Measurements from ENCODE around the gene COA7. TPM values are rescaled to one million over a fixed set of nuclear protein-coding genes. Genes with fewer than 3 reads are reported as not detected.
A peak's percentile ranks its signal among the peaks of the same experiment; 100 is the strongest.
"Not testable (repeated sequence)": the region's sequence is repeated elsewhere in the genome, so short reads cannot be mapped to it uniquely, and the experiment has no call there.

The COA7 gene
- polyA plus RNA-seq, 3 donors: 4.8 to 8.5 (median 6.2) TPM

DNA sequence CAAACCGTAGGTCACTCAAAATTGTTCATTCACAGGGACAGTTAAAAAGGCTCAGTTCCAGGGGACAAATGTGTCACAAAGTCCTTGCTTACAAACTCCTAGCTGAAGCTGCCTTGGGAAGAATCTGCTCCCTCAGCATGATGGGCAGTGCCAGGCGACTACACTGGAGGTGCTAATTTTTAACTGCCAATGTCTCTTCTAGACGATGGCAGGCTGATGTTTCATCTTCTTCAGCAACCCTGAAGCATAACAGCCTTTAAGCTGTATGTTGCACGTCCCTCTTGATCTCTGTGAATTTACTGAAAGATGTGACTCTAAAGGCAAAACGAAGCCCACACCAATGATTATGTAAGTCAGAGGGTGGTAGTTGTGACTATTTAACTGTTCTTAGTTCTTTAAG is 11.3 kb downstream of the COA7 start:
- H3K36me3 Mint-ChIP-seq: peaks cover 35 to 49% of the 10 kb centered on the region in 2 donors
- Histone ChIP-seq H3K36me3 (replicated peaks in 1 of 2; ENCODE audit: control insufficient read depth in 1 of 2, insufficient read depth in 2 of 2, low read length in 2 of 2) (peaks cover 26 to 39% of the 10 kb centered on the region in 2 donors), H3K4me1 (ENCODE audit: control insufficient read depth in 1 of 2, insufficient read depth in 2 of 2, low read length in 2 of 2) (no peaks in the 10 kb centered on the region), H3K27me3 (ENCODE audit: control insufficient read depth in 2 of 2, insufficient read depth in 2 of 2, low read length in 2 of 2) (no peaks in the 10 kb centered on the region), H3K4me3 (replicated peaks in 1 of 3; ENCODE audit: low read depth in 2 of 3, low read length in 3 of 3) (no peak overlapping the region), H4K20me1 (ENCODE audit: insufficient read depth, low read length) (no peaks in the 10 kb centered on the region), H3K9me3 (replicated peaks in 1 of 2; ENCODE audit: control insufficient read depth in 1 of 2, insufficient read depth in 1 of 2, low read length in 2 of 2) (no peaks in the 10 kb centered on the region), H2AFZ (ENCODE audit: insufficient read depth, low read depth, low read length, poor library complexity, severe bottlenecking) (no peak overlapping the region), H3K27ac (ENCODE audit: low read depth in 1 of 2, low read length in 2 of 2) (no peak overlapping the region), H3K79me2 (ENCODE audit: insufficient read depth, low read length) (peaks cover 3% of the 10 kb centered on the region), H3K4me2 (replicated peaks; ENCODE audit: extremely low read depth, low read length, poor library complexity, severe bottlenecking) (no peak overlapping the region), H3K9ac (ENCODE audit: insufficient read depth, low read length, poor library complexity, severe bottlenecking) (no peak overlapping the region)
- H3K27ac Mint-ChIP-seq: peak overlapping the region in 1 of 7 donors; percentile 44
- intact Hi-C loops (cut with micrococcal nuclease): loop anchor here in 1 of 2 donors (10.0 kb wide), 1 partner anchor 132 kb away; the partner anchor contains the start of gene TUT4
- peaks cover 0 to 4% (median 3%) of the 10 kb centered on the region in 7 donors for H3K9me3 Mint-ChIP-seq
- 89% methylated on average over 4 of the region's 5 CpGs for WGBS (ENCODE audit: insufficient coverage)
- H3K27me3 Mint-ChIP-seq (ENCODE audit: low read depth in 3 of 3): no peaks in the 10 kb centered on the region
- H3K4me3 Mint-ChIP-seq: no peak overlapping the region
- no peak for DNase-seq
- H3K4me1 Mint-ChIP-seq: peaks cover 3% of the 10 kb centered on the region
- TF ChIP-seq, protein P1, sequence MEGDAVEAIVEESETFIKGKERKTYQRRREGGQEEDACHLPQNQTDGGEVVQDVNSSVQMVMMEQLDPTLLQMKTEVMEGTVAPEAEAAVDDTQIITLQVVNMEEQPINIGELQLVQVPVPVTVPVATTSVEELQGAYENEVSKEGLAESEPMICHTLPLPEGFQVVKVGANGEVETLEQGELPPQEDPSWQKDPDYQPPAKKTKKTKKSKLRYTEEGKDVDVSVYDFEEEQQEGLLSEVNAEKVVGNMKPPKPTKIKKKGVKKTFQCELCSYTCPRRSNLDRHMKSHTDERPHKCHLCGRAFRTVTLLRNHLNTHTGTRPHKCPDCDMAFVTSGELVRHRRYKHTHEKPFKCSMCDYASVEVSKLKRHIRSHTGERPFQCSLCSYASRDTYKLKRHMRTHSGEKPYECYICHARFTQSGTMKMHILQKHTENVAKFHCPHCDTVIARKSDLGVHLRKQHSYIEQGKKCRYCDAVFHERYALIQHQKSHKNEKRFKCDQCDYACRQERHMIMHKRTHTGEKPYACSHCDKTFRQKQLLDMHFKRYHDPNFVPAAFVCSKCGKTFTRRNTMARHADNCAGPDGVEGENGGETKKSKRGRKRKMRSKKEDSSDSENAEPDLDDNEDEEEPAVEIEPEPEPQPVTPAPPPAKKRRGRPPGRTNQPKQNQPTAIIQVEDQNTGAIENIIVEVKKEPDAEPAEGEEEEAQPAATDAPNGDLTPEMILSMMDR (IDR thresholded peaks at IDR 0.05): no peak

DNA sequence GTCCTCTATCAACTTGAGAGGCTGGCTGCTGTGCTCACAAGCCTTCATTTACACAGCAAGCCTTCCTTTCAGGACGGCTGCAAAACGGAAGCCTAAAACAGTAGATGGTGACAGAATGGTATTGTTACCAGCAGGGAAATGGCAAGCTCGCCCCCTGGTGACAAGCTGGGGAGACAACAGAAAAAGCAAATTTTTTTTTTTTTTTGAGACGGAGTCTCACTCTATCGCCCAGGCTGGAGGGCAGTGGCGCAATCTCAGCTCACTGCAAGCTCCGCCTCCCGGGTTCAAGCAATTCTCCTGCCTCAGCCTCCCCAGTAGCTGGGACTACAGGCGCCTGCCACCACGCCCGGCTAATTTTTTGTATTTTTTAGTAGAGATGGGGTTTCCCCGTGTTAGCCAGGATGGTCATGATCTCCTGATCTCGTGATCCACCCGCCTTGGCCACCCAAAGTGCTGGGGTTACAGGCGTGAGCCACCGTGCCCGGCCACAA is 11.8 kb downstream of the COA7 start:
- peak overlapping the region; percentile 25 for H2AFZ ChIP-seq (ENCODE audit: insufficient read depth, low read depth, low read length, poor library complexity, severe bottlenecking)
- Mint-ChIP-seq H3K36me3 (peaks cover 33 to 44% of the 10 kb centered on the region in 2 donors), H3K27ac (peak overlapping the region in 2 of 7 donors; percentile 25 to 40)
- H3K36me3 ChIP-seq (replicated peaks in 1 of 2; ENCODE audit: control insufficient read depth in 1 of 2, insufficient read depth in 2 of 2, low read length in 2 of 2): peaks cover 23 to 34% of the 10 kb centered on the region in 2 donors
- H3K9ac ChIP-seq (ENCODE audit: insufficient read depth, low read length, poor library complexity, severe bottlenecking); H3K4me1 ChIP-seq (ENCODE audit: control insufficient read depth in 1 of 2, insufficient read depth in 2 of 2, low read length in 2 of 2); H3K9me3 Mint-ChIP-seq; H3K27me3 ChIP-seq (ENCODE audit: control insufficient read depth in 2 of 2, insufficient read depth in 2 of 2, low read length in 2 of 2); H3K4me3 Mint-ChIP-seq; H3K27ac ChIP-seq (ENCODE audit: low read depth in 1 of 2, low read length in 2 of 2); H3K4me3 ChIP-seq (replicated peaks in 1 of 3; ENCODE audit: low read depth in 2 of 3, low read length in 3 of 3); H3K4me1 Mint-ChIP-seq; H3K27me3 Mint-ChIP-seq (ENCODE audit: low read depth in 3 of 3); H3K4me2 ChIP-seq (replicated peaks; ENCODE audit: extremely low read depth, low read length, poor library complexity, severe bottlenecking); H3K9me3 ChIP-seq (replicated peaks in 1 of 2; ENCODE audit: control insufficient read depth in 1 of 2, insufficient read depth in 1 of 2, low read length in 2 of 2); H4K20me1 ChIP-seq (ENCODE audit: insufficient read depth, low read length); H3K79me2 ChIP-seq (ENCODE audit: insufficient read depth, low read length): not testable (repeated sequence)
- WGBS (ENCODE audit: insufficient coverage): 66% methylated on average over 7 of the region's 17 CpGs
- intact Hi-C loops (cut with micrococcal nuclease): loop anchor here in 1 of 2 donors (10.0 kb wide), 1 partner anchor 132 kb away; the partner anchor contains the start of gene TUT4
- TF ChIP-seq, protein P1 (IDR thresholded peaks at IDR 0.05): peak; percentile 79
- DNase-seq: peak; percentile 65 to 78 (median 65)

Measured in CD14-positive monocyte (primary cell).